Mesendoderm (in vitro differentiated cells): Measurements from ENCODE around the gene PLEKHG4B.
"Not testable (repeated sequence)": the region's sequence is repeated elsewhere in the genome, so short reads cannot be mapped to it uniquely, and the experiment has no call there.

Experiments
- DNase-seq: peaks from one replicate; pipeline ENCODE4 v3.0.0; 2013
- H2AK5ac ChIP-seq: 2 replicates; pipeline ENCODE4 v1.6.1; 2013; ENCODE audit warnings: low read length, inconsistent platforms
- H2BK120ac ChIP-seq: 2 replicates; pipeline ENCODE4 v1.6.1; 2013; ENCODE audit warnings: low read depth, mild to moderate bottlenecking, low read length, moderate library complexity, mixed read lengths
- H2BK15ac ChIP-seq: replicated peaks from 2 replicates; pipeline ENCODE4 v1.6.1; 2013; ENCODE audit warnings: low read depth, mild to moderate bottlenecking, moderate library complexity
- H2BK5ac ChIP-seq: 2 replicates; pipeline ENCODE4 v1.6.1; 2013; ENCODE audit warnings: low read length, inconsistent platforms
- H3K18ac ChIP-seq: 2 replicates; pipeline ENCODE4 v1.6.1; 2013; ENCODE audit warnings: mild to moderate bottlenecking, low read length, mixed read lengths
- H3K23ac ChIP-seq: one replicate; pipeline ENCODE4 v1.6.1; 2013; ENCODE audit warnings: low read length
- H3K27ac ChIP-seq: 2 replicates; pipeline ENCODE4 v1.5.1; 2013; ENCODE audit warnings: low read depth, mild to moderate bottlenecking, inconsistent platforms, low read length, moderate library complexity
- H3K27me3 ChIP-seq: 2 replicates; pipeline ENCODE4 v1.6.1; 2013; ENCODE audit warnings: low read length, control low read depth, mild to moderate bottlenecking, inconsistent platforms; ENCODE audit not compliant: insufficient read depth, poor library complexity
- H3K36me3 ChIP-seq: 2 replicates; pipeline ENCODE4 v1.6.1; 2013; ENCODE audit warnings: low read length, inconsistent platforms; ENCODE audit not compliant: control insufficient read depth, insufficient read depth
- H3K4ac ChIP-seq: one replicate; pipeline ENCODE4 v1.6.1; 2013; ENCODE audit warnings: low read depth, mild to moderate bottlenecking, low read length, moderate library complexity
- H3K4me1 ChIP-seq: 2 replicates; pipeline ENCODE4 v1.6.1; 2013; ENCODE audit warnings: low read depth, low read length, inconsistent platforms; ENCODE audit not compliant: control insufficient read depth
- H3K4me2 ChIP-seq: 2 replicates; pipeline ENCODE4 v1.6.1; 2013; ENCODE audit warnings: low read length
- H3K4me3 ChIP-seq: 2 replicates; pipeline ENCODE4 v1.5.1; 2013; ENCODE audit warnings: mild to moderate bottlenecking, low read length
- H3K56ac ChIP-seq: one replicate; pipeline ENCODE4 v1.6.1; 2013; ENCODE audit warnings: low read length
- H3K79me1 ChIP-seq: 2 replicates; pipeline ENCODE4 v1.6.1; 2013; ENCODE audit warnings: low read length, inconsistent platforms
- H3K79me2 ChIP-seq: 2 replicates; pipeline ENCODE4 v1.6.1; 2013; ENCODE audit warnings: mild to moderate bottlenecking, low read length; ENCODE audit not compliant: control insufficient read depth, insufficient read depth
- H3K9ac ChIP-seq: 2 replicates; pipeline ENCODE4 v1.6.1; 2013; ENCODE audit warnings: low read length, inconsistent platforms
- H4K5ac ChIP-seq: one replicate; pipeline ENCODE4 v1.6.1; 2013; ENCODE audit warnings: low read length
- H4K8ac ChIP-seq: one replicate; pipeline ENCODE4 v1.6.1; 2013; ENCODE audit warnings: low read depth, mild to moderate bottlenecking, control low read depth, low read length, moderate library complexity
- WGBS: extraction: QIAGEN DNeasy Blood & Tissue Kit; methylation state at CpG from one replicate; pipeline ENCODE4 v1.1.7; 2013; ENCODE audit warnings: low lambda C conversion rate, missing lambda C conversion rate; ENCODE audit not compliant: insufficient coverage; ENCODE audit errors: extremely low coverage; 5-methylcytosine and 5-hydroxymethylcytosine counted together

PLEKHG4B gene

GRCh38 chr5:213803-214395 is 121.9 kb downstream of the PLEKHG4B start:
- Histone ChIP-seq H3K4me3 (no peak overlapping the region), H3K36me3 (no peaks in the 10 kb centered on the region), H3K18ac (no peak overlapping the region), H3K56ac (no peak overlapping the region), H3K79me2 (peaks cover 18% of the 10 kb centered on the region), H3K27ac (no peak overlapping the region), H3K9ac (no peak overlapping the region), H2BK5ac (no peak overlapping the region), H2BK15ac (no peak overlapping the region), H3K27me3 (no peaks in the 10 kb centered on the region), H2AK5ac (no peak overlapping the region), H4K5ac (no peak overlapping the region), H3K79me1 (peaks cover 9% of the 10 kb centered on the region), H3K4me1 (no peaks in the 10 kb centered on the region), H2BK120ac (no peak overlapping the region), H3K4ac (no peak overlapping the region), H4K8ac (no peak overlapping the region), H3K4me2 (no peak overlapping the region), H3K23ac (no peak overlapping the region)
- no CpG with 5 or more reads among the region's 12 CpGs for WGBS
- DNase-seq, result no peak

DNA sequence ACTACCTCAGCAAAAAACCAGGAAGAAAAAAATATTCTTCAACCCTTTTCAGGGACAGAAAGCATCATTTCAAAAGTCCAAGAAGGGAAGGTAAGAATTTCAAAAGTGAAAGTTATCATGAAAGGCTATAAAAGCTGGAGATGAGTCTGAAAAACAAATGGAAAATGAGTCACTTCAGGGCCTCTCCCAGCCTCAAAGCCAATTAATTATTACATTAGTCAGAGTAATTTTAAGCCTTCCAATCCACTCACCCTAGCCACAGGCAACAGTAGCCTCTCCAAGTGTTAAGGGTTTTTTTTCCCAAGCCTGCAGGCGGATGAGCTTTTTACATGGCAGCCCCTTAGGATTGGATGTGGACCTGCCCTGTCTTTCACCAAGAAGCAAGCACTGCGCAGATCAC is 123.3 kb downstream of the PLEKHG4B start:
- not testable (repeated sequence) for H3K56ac ChIP-seq, H3K4me1 ChIP-seq, H3K36me3 ChIP-seq, H3K4ac ChIP-seq, H3K18ac ChIP-seq, H2AK5ac ChIP-seq, H2BK5ac ChIP-seq, H2BK15ac ChIP-seq, H3K4me2 ChIP-seq, H3K23ac ChIP-seq, H3K27me3 ChIP-seq, H3K27ac ChIP-seq, DNase-seq, H3K79me1 ChIP-seq, H3K4me3 ChIP-seq, H3K9ac ChIP-seq, H2BK120ac ChIP-seq, H4K5ac ChIP-seq, H4K8ac ChIP-seq
- WGBS, result no CpG with 5 or more reads among the region's 2 CpGs
- H3K79me2 ChIP-seq, result peaks cover 22% of the 10 kb centered on the region

DNA sequence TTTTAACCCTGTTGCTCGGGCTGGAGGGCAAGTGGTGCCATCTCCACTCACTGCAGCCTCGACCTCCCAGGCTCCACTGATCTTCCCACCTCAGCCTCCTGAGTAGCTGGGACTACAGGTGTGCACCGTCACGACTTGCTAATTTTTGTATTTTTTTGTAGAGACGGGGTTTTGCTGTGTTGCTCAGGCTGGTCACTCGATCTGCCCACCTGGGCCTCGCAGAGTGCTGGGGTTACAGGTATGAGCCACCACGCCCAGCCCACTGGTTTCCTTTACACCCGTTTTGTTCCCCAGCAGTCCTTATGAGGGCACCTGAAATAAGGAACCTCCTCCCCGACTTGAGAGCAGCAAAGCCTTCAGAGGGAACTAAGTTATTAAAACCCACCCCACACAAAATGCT is 124.1 kb downstream of the PLEKHG4B start:
- H3K36me3 ChIP-seq, H3K9ac ChIP-seq, H2AK5ac ChIP-seq, H4K5ac ChIP-seq, H3K79me1 ChIP-seq, H3K18ac ChIP-seq, H3K4me3 ChIP-seq, H3K23ac ChIP-seq, H3K4me1 ChIP-seq, H4K8ac ChIP-seq, H3K27ac ChIP-seq, H2BK5ac ChIP-seq, H2BK120ac ChIP-seq, H3K56ac ChIP-seq, H3K27me3 ChIP-seq, DNase-seq, H3K4ac ChIP-seq, H3K4me2 ChIP-seq, H2BK15ac ChIP-seq: not testable (repeated sequence)
- peaks cover 25% of the 10 kb centered on the region for H3K79me2 ChIP-seq
- no CpG with 5 or more reads among the region's 10 CpGs for WGBS

DNA sequence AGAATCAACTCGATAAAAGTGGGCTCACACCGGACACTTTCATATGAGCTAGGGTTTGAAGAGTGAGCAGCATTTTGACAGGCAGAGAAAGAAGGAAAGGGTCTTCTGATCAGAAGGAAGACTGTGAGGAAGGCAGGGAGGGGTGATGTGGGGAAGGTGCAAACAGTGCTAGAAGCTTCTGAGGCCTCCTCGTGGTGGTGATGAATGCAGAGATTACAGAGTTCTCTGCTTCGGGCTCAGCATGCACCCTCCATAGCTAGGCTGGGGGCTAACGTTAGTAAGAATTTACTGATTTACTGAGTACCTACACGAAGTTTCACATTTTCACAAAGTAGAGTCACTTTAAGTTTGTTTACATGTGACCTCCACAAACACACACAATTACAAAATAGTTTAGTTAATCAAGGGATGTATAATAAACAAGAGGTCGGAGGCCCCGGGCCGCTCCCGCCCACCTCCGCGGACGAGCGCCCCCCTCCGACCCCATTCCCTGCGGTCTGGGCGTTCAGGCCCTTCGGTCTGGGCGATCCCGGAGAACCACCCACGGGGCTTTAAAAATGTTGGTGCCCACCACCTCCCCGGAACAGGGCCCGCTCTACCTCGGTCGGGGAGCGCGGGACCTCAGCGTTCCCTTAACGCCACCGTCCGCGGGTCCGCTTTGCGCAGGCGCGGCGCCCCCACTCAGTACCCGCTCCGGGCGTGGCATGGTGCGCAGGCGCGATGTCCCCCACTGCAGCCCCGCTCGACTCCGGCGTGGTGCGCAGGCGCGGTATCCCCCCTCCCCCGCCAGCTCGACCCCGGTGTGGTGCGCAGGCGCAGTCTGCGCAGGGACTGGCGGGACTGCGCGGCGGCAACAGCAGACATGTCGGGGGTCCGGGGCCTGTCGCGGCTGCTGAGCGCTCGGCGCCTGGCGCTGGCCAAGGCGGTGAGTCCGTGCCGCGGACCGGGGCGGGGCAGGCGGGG is 125.8 kb downstream of the PLEKHG4B start, which contains the start of the genes CCDC127 and SDHA:
Gene CCDC127, minus strand, starts transcription at position 660 of the 963 bp plus-strand sequence. CDS start 1,304 bp downstream, outside the sequence.
Gene SDHA, plus strand, starts transcription at position 827 of the 963 bp plus-strand sequence. Its CDS starts 36 bp downstream, at position 863.
- not testable (repeated sequence) for H2BK5ac ChIP-seq, H2BK120ac ChIP-seq, H3K36me3 ChIP-seq, H2BK15ac ChIP-seq, H3K27me3 ChIP-seq, H4K5ac ChIP-seq, H2AK5ac ChIP-seq, H3K4ac ChIP-seq, H3K4me1 ChIP-seq
- peak within 1 kb of the TSS; percentile 81 for H3K27ac ChIP-seq
- H3K23ac ChIP-seq, result peak within 1 kb of the TSS; percentile 45
- WGBS, result no CpG with 5 or more reads among the region's 75 CpGs
- H3K79me2 ChIP-seq, result peaks cover 33% of the 10 kb centered on the region
- H3K9ac ChIP-seq, result peak within 1 kb of the TSS; percentile 85
- peak within 1 kb of the TSS; percentile 86 for H3K56ac ChIP-seq
- peak within 1 kb of the TSS; percentile 87 for H4K8ac ChIP-seq
- peak within 1 kb of the TSS; percentile 86 for H3K4me3 ChIP-seq
- H3K79me1 ChIP-seq, result peaks cover 11% of the 10 kb centered on the region
- H3K18ac ChIP-seq, result peak within 1 kb of the TSS; percentile 86
- H3K4me2 ChIP-seq, result peak within 1 kb of the TSS; percentile 98
- DNase-seq, result peak; percentile 95

DNA sequence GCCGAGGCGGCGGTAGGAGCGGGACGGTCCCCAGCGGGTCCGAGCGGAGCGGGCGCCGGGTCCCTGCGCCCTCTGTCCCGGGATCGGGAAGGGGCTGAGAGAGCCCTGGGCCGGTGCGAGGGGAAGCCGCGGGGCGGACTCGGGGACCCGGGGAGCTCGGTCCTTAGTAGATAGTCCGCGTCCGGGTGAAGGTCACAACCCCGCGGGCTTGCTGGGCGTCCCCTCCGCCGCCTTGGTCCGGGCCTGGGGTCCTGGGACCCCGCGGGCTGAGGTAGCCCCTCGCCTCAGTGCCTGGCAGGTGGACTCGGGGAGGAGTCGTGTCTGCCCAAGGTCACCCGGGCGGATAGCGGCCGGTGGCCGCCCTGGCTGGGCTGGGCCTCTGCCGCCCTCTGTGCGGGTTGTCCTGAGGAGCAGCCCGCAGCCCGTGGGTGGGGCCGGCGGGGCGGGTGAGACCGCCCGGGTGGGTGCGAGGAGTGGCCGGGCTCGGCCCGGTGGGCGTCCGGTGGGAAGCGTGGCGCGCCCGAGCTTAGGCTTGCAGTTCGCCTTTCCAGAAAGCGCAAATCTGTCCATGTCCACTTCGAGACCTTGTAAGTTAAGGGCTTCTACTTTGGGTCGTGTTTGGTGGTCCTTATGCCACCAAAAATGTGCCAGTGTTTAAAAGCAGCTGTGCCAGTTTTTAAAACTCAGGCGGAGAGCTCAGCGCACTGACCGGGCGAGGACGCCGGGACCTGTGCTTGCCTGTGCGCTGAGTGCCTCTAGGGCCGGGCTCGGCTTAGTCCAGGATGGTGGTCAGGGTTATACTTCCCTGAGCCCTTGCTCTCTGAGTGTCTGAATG is 126.7 kb downstream of the PLEKHG4B start:
- Histone ChIP-seq H4K5ac (no peak overlapping the region), H3K4me2 (peak overlapping the region; percentile 98), H3K27ac (no peak overlapping the region), H3K56ac (peak overlapping the region; percentile 86), H3K27me3 (no peaks in the 10 kb centered on the region), H3K18ac (peak overlapping the region; percentile 52), H3K4ac (no peak overlapping the region), H3K36me3 (no peaks in the 10 kb centered on the region), H2BK120ac (no peak overlapping the region), H2AK5ac (no peak overlapping the region), H3K9ac (peak overlapping the region; percentile 85), H3K4me3 (peak overlapping the region; percentile 86), H2BK15ac (no peak overlapping the region), H3K23ac (peak overlapping the region; percentile 45), H2BK5ac (no peak overlapping the region), H3K79me1 (peaks cover 9% of the 10 kb centered on the region), H3K4me1 (peaks cover 2% of the 10 kb centered on the region), H4K8ac (no peak overlapping the region), H3K79me2 (peaks cover 34% of the 10 kb centered on the region)
- peak; percentile 39 for DNase-seq
- no CpG with 5 or more reads among the region's 73 CpGs for WGBS
